HG02981 (cell line): Measurements from ENCODE around the gene TWIST2.

Source experiments
- ATAC-seq: cut with Tn5 transposase; IDR thresholded peaks from one replicate; pipeline ENCODE4 v1.9.1; 2021; ENCODE audit warnings: mild to moderate bottlenecking, moderate library complexity; ENCODE audit not compliant: unreplicated experiment

Gene TWIST2

GRCh38 chr2:238872026-238872425 is 24.1 kb downstream of the TWIST2 start:
- no peak for ATAC-seq

GRCh38 chr2:238872628-238873380 is 24.9 kb downstream of the TWIST2 start:
- ATAC-seq: no peak

DNA sequence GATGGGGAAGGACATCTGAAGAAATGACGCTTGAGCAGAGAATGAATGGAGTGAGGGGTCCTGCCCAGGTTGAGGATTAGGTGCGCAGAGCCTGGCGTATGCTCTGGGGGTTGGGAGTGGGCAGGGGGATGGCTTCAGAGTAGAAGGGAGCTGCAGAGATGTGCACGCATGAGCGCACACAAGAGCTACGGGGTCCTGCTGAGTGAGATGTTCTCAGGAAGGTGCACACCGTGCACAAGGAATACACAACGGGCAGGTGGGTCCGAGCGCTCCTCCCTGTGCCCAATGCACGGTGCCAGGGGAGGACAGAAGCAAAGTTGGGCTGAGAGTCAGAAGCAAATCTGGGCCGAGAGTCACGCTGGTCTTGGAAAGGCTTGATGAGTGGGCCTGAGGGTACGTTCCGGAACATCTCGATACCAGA is 25.5 kb downstream of the TWIST2 start:
- ATAC-seq: no peak

- ATAC-seq: no peak
Observed at GRCh38 chr2:238873841-238874240, 26.0 kb downstream of the TWIST2 start.

- no peak for ATAC-seq
Observed at GRCh38 chr2:238874330-238875050, 26.6 kb downstream of the TWIST2 start.

DNA sequence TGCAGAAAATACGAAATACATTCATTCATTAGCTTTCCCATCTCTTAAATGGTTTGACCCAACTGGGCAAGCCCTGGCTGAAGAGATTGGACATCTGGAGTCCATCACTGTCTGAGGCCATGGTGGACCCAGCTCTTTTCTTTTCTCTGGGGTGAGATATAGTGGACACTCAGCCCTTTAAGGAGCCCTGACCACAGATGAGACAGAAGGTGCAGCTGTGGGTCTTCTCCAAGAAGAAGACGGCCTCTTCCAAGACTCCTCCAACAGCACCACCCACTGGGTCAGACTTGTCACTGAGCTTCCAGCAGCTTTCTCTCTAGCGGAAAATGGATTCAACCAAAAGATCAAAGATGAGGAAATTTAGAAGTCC is 27.2 kb downstream of the TWIST2 start:
- no peak for ATAC-seq

- no peak for ATAC-seq
Observed at GRCh38 chr2:238875471-238876231, 27.8 kb downstream of the TWIST2 start.

DNA sequence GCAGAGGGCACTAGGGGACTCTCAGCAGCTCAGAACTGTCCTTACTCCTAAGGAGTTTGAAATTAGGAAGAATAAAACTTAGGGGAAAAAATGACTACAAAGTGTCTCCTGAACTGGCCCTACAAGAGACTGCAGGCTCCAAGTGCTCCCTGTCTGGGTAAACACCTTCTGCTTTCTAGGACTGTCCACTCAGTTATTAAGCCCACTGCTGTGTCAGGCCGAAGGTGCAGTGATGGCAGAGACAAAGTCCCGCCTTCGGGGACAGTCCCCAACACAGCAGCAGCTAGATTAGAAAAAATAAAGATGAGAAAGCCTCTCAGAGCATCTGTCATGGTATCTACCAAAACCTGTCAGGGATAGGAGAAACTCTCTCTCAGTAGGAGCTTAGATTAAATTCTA is 28.3 kb downstream of the TWIST2 start:
- no peak for ATAC-seq

- no peak for ATAC-seq
Observed at GRCh38 chr2:238878051-238878735, 30.3 kb downstream of the TWIST2 start.

GRCh38 chr2:238879043-238879442 is 31.2 kb downstream of the TWIST2 start:
- ATAC-seq: no peak

GRCh38 chr2:238879621-238880377 is 31.9 kb downstream of the TWIST2 start:
- no peak for ATAC-seq

DNA sequence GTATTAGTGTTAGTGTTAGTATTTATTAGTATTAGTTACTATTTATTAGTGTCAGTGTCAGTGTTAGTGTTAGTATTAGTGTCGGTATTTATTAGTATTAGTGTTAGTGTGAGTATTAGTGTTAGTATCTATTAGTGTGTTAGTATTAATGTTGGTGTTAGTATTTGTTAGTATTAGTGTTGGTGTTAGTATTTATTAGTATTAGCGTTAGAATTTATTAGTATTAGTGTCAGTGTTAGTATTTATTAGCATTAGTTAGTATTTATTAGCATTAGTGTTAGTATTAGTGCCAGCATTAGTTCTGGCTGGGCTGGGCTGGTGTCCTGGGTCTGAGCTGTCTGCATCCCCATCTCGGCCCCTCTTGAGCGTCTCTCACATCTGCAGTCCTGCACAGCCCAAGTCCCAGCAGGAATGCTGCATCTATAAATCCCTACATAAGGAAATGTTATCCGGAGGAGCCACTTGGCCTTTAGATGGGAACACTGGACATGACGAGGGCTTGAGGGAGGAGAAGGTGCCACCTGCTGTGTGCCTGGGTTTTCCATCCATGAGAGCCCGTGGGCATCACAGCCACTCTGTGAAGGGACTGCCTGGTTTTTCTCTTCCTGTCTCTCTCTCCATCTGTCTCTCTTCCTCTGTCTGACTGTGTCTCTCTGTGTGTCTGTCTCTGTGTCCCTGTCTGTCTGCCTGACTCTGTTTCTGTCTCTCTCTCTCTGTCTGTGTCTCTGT is 33.6 kb downstream of the TWIST2 start:
- ATAC-seq: no peak

- ATAC-seq: no peak
Observed at GRCh38 chr2:238882082-238882755, 34.3 kb downstream of the TWIST2 start.

- ATAC-seq: no peak
Observed at GRCh38 chr2:238883421-238883901, 35.6 kb downstream of the TWIST2 start.

- no peak for ATAC-seq
Observed at GRCh38 chr2:238884122-238884811, 36.4 kb downstream of the TWIST2 start.

DNA sequence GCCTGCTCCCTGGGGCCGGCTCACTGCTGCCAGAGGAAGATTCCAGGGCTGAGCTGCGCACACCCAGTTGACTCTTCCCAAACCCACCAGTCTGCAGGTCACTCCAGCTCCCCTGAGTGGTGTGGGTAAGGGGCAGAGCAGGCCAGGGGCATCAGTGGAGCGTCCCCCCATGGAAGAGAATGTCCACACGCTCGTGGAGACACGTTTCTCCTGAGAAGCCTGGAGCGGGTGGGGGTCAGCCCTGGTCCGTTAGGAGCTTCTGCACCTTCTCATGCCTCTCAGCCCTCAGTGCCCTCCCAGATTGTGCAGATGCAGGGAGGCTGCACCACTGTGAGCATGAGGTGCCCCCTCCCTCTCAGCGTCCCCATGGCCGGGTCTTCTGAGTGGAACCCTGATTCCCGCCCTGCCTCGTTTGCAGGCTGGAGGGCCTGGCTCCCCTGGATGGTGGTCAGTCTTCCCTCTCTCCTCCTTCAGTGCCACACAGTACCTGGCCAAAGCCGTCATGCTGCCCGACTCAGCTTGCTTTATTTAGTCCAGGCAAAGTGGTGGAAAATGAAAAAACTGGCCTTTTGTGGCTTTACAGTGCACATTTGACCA is 37.0 kb downstream of the TWIST2 start:
- no peak for ATAC-seq

DNA sequence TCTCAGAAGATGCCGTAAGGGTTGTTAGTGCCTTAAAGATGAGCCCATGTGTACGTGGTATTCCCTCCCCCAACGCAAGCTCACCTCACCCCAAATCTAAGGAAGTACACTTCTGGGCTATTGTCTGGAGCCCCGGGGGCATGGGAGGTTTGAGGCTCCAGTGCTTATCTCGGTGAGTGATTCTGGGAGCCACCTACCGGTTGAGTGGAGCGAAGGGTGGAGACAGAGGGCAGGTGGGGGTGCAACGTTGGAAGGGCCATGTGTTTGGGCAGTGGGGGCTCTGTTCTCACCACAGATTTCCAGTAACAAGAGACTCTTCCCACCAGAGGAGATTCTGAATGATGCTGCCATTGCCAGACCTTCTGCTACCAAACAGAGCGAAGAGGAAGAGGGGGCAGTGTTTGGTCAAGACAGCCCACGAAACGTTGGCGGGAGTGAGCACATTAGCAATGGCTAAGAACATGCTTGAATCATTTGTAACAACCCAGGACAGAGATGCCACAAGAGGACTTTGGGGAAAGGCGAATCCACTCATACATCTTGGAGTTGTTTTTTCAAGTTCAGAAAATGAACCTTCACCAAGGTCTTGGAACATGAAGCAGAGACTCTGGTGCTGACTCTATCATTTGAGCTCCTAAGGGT is 38.7 kb downstream of the TWIST2 start:
- ATAC-seq: no peak

DNA sequence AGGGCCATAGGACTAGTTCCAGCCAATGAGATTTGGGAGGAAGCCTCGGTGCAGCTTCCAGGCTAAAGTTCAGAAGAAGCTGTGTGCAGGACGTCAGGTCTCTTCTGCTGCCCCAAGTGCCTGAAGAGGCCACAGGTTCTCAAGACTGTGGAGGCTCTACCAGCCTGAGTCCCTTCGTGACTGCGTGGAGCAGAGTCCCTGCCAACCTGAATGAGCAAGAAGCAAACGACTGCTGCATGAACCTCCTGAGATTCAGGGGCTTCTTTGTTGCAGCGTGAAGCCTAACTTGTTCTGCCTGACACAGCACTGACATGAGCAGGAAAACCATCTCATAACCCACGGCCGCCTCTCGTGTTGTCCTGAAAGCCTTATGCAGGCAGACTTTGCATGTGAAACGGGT is 39.7 kb downstream of the TWIST2 start:
- no peak for ATAC-seq
